Measurements from ENCODE around the gene MCAT.

DNA sequence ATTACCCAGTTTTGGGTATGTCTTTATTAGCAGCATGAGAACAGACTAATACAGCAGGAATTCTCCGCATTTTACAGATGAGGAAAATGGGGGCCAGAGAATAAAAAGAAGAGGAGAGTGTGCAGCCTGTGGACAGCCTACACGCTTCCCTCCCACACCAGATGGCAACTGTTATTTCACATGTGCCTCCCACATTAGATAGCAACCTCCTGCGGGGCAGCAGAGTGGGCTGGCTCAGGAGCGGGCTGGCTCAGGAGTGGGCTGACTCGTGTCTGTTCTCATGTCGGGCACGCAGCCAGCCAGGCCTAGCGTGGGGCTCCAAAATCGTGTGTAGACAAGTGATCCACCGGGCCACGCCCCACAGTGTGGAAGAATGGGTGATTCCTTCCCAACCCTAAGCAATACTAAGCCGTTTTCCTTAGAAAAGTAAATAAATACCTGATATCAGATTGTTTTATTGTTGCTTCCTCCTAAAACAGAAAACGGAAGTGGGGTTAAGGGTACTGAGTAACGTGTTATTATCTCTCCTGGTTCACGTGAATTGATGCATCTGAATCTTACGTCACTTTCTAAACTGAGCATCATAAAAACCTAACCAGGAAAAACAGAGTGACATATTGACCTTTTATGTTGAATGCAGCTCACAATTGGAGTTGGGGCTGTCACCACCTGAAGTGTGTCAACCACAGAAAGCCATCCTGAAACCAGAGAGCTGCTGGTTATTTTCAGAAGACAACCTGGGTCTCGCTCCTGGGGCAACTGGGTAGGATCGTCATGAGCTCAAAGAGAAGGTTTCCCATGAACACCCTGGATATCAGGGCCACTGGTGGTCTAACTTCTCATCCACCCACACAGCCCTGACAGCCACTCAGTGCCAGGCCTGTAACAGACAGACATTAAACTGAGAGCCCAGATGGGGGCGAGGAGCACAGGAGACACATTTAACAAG lies 57.3 kb downstream of the MCAT start:
- TF ChIP-seq POLR2A (IDR thresholded peaks at IDR 0.05), result no peak
- TF ChIP-seq, protein P1, sequence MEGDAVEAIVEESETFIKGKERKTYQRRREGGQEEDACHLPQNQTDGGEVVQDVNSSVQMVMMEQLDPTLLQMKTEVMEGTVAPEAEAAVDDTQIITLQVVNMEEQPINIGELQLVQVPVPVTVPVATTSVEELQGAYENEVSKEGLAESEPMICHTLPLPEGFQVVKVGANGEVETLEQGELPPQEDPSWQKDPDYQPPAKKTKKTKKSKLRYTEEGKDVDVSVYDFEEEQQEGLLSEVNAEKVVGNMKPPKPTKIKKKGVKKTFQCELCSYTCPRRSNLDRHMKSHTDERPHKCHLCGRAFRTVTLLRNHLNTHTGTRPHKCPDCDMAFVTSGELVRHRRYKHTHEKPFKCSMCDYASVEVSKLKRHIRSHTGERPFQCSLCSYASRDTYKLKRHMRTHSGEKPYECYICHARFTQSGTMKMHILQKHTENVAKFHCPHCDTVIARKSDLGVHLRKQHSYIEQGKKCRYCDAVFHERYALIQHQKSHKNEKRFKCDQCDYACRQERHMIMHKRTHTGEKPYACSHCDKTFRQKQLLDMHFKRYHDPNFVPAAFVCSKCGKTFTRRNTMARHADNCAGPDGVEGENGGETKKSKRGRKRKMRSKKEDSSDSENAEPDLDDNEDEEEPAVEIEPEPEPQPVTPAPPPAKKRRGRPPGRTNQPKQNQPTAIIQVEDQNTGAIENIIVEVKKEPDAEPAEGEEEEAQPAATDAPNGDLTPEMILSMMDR (IDR thresholded peaks at IDR 0.05 in 8 of 11, conservative IDR thresholded peaks at IDR 0.05 in 3 of 11), result no peak
